ENCODE data around the gene SERPINB13.

The SERPINB13 gene

GRCh38 chr18:63552581-63552980 is 34.6 kb upstream of the SERPINB13 start:
- no peak overlapping the region for H3K27ac ChIP-seq
- TF ChIP-seq ZFX (IDR thresholded peaks at IDR 0.05) (no peak), CTCF (conservative IDR thresholded peaks at IDR 0.05) (no peak)

GRCh38 chr18:63553081-63553480 is 34.1 kb upstream of the SERPINB13 start:
- TF ChIP-seq CTCF (conservative IDR thresholded peaks at IDR 0.05) (no peak), ZFX (IDR thresholded peaks at IDR 0.05) (no peak)
- no peak overlapping the region for H3K27ac ChIP-seq

- H3K27ac ChIP-seq, result no peak overlapping the region
- TF ChIP-seq CTCF (conservative IDR thresholded peaks at IDR 0.05) (no peak), ZFX (IDR thresholded peaks at IDR 0.05) (no peak)
These were observed 27.3 kb upstream of the SERPINB13 start for GRCh38 chr18:63559567-63560491.

- no peak for TF ChIP-seq ZFX (IDR thresholded peaks at IDR 0.05)
- TF ChIP-seq CTCF (conservative IDR thresholded peaks at IDR 0.05), result no peak
- H3K27ac ChIP-seq, result no peak overlapping the region
These were observed 24.9 kb upstream of the SERPINB13 start for GRCh38 chr18:63562284-63562683.

GRCh38 chr18:63564021-63564420 is 23.1 kb upstream of the SERPINB13 start:
- no peak overlapping the region for H3K27ac ChIP-seq
- TF ChIP-seq CTCF (conservative IDR thresholded peaks at IDR 0.05) (no peak), ZFX (IDR thresholded peaks at IDR 0.05) (no peak)

- TF ChIP-seq CTCF (conservative IDR thresholded peaks at IDR 0.05) (no peak), ZFX (IDR thresholded peaks at IDR 0.05) (no peak)
- H3K27ac ChIP-seq, result no peak overlapping the region
These were observed 22.6 kb upstream of the SERPINB13 start for GRCh38 chr18:63564561-63564960.

- no peak overlapping the region for H3K27ac ChIP-seq
- no peak for TF ChIP-seq CTCF (conservative IDR thresholded peaks at IDR 0.05)
- TF ChIP-seq ZFX (IDR thresholded peaks at IDR 0.05), result no peak
These were observed 19.9 kb upstream of the SERPINB13 start for GRCh38 chr18:63567276-63567675.
